HUES6 (cell line): ENCODE results near the gene LMBRD2.

Source experiments
- H3K27ac ChIP-seq: 2 replicates; pipeline ENCODE4 v1.7.0; 2013; ENCODE audit warnings: low read depth, mild to moderate bottlenecking, low read length, inconsistent platforms
- H3K27me3 ChIP-seq: 2 replicates; pipeline ENCODE4 v1.6.1; 2013; ENCODE audit warnings: low read length; ENCODE audit not compliant: control insufficient read depth, insufficient read depth
- H3K36me3 ChIP-seq: 2 replicates; pipeline ENCODE4 v1.6.1; 2013; ENCODE audit warnings: low read length; ENCODE audit not compliant: control insufficient read depth, insufficient read depth
- H3K4me1 ChIP-seq: 2 replicates; pipeline ENCODE4 v1.6.1; 2013; ENCODE audit warnings: low read length; ENCODE audit not compliant: control insufficient read depth, insufficient read depth
- H3K4me3 ChIP-seq: 2 replicates; pipeline ENCODE4 v1.5.1; 2013; ENCODE audit warnings: low read depth, low read length
- H3K9ac ChIP-seq: one replicate; pipeline ENCODE4 v1.6.1; 2013; ENCODE audit warnings: mild to moderate bottlenecking, low read length
- H3K9me3 ChIP-seq: 2 replicates; pipeline ENCODE4 v1.6.1; 2013; ENCODE audit warnings: low read depth, low read length; ENCODE audit not compliant: control insufficient read depth, insufficient read depth

LMBRD2 gene

GRCh38 chr5:36105819-36106218, 45.9 kb downstream of the LMBRD2 start:
- H3K27ac ChIP-seq = no peak overlapping the region
- H3K36me3 ChIP-seq = peaks cover 2% of the 10 kb centered on the region; the same call in 1 of the 2 replicates
- H3K27me3 ChIP-seq = no peaks in the 10 kb centered on the region
- H3K4me3 ChIP-seq = no peak overlapping the region
- H3K9ac ChIP-seq = no peak overlapping the region
- peaks cover 4% of the 10 kb centered on the region; the same call in 1 of the 2 replicates for H3K4me1 ChIP-seq
- H3K9me3 ChIP-seq = no peaks in the 10 kb centered on the region

- Histone ChIP-seq H3K4me3 (no peak overlapping the region), H3K36me3 (no peaks in the 10 kb centered on the region), H3K27me3 (no peaks in the 10 kb centered on the region), H3K27ac (no peak overlapping the region), H3K9me3 (no peaks in the 10 kb centered on the region), H3K9ac (no peak overlapping the region), H3K4me1 (peaks cover 4% of the 10 kb centered on the region; the same call in 1 of the 2 replicates)
These were observed 51.9 kb downstream of the LMBRD2 start for GRCh38 chr5:36099748-36100147.

- H3K27me3 ChIP-seq = no peaks in the 10 kb centered on the region
- no peaks in the 10 kb centered on the region for H3K36me3 ChIP-seq
- H3K9ac ChIP-seq = no peak overlapping the region
- H3K27ac ChIP-seq = no peak overlapping the region
- H3K4me3 ChIP-seq = no peak overlapping the region
- H3K4me1 ChIP-seq = no peaks in the 10 kb centered on the region; the same call in 1 of the 2 replicates
- H3K9me3 ChIP-seq = no peaks in the 10 kb centered on the region
These were observed 55.2 kb downstream of the LMBRD2 start for GRCh38 chr5:36096486-36096885.

GRCh38 chr5:36089989-36090388, 61.7 kb downstream of the LMBRD2 start:
- Histone ChIP-seq H3K27ac (no peak overlapping the region), H3K36me3 (no peaks in the 10 kb centered on the region), H3K27me3 (no peaks in the 10 kb centered on the region), H3K4me3 (no peak overlapping the region), H3K4me1 (peaks cover 7% of the 10 kb centered on the region; the same call in 1 of the 2 replicates), H3K9me3 (no peaks in the 10 kb centered on the region), H3K9ac (no peak overlapping the region)

GRCh38 chr5:36079200-36079781, 72.4 kb downstream of the LMBRD2 start:
- Histone ChIP-seq H3K27me3 (no peaks in the 10 kb centered on the region), H3K9me3 (no peaks in the 10 kb centered on the region), H3K4me1 (peaks cover 5% of the 10 kb centered on the region; the same call in 1 of the 2 replicates), H3K27ac (no peak overlapping the region), H3K4me3 (peak overlapping the region; percentile 38), H3K36me3 (no peaks in the 10 kb centered on the region), H3K9ac (peak overlapping the region; percentile 10)

- Histone ChIP-seq H3K9me3 (no peaks in the 10 kb centered on the region), H3K36me3 (no peaks in the 10 kb centered on the region), H3K4me3 (no peak overlapping the region), H3K4me1 (peaks cover 10% of the 10 kb centered on the region; the same call in 1 of the 2 replicates), H3K27me3 (no peaks in the 10 kb centered on the region), H3K9ac (no peak overlapping the region), H3K27ac (no peak overlapping the region)
These were observed 73.3 kb downstream of the LMBRD2 start for GRCh38 chr5:36078430-36078829.

GRCh38 chr5:36073595-36074216, 78.0 kb downstream of the LMBRD2 start:
- no peaks in the 10 kb centered on the region for H3K36me3 ChIP-seq
- H3K9ac ChIP-seq = no peak overlapping the region
- no peaks in the 10 kb centered on the region for H3K27me3 ChIP-seq
- peaks cover 5% of the 10 kb centered on the region; the same call in 1 of the 2 replicates for H3K4me1 ChIP-seq
- H3K9me3 ChIP-seq = no peaks in the 10 kb centered on the region
- no peak overlapping the region for H3K27ac ChIP-seq
- H3K4me3 ChIP-seq = no peak overlapping the region

- Histone ChIP-seq H3K4me3 (no peak overlapping the region), H3K9me3 (no peaks in the 10 kb centered on the region), H3K27ac (no peak overlapping the region)
These were observed 80.8 kb downstream of the LMBRD2 start for GRCh38 chr5:36070687-36071571.

GRCh38 chr5:36068751-36069281, 82.9 kb downstream of the LMBRD2 start:
- no peaks in the 10 kb centered on the region for H3K36me3 ChIP-seq
- H3K9me3 ChIP-seq = no peaks in the 10 kb centered on the region
- H3K27ac ChIP-seq = no peak overlapping the region
- no peak overlapping the region for H3K4me3 ChIP-seq
- H3K9ac ChIP-seq = no peak overlapping the region
- peaks cover 13% of the 10 kb centered on the region for H3K4me1 ChIP-seq
- peaks cover 11% of the 10 kb centered on the region for H3K27me3 ChIP-seq

More at GRCh38 chr5:36070687-36071571, 80.8 kb downstream of the LMBRD2 start:
- peaks cover under 1% of the 10 kb centered on the region for H3K27me3 ChIP-seq
- no peak overlapping the region for H3K9ac ChIP-seq
- peaks cover 12% of the 10 kb centered on the region for H3K4me1 ChIP-seq
- no peaks in the 10 kb centered on the region for H3K36me3 ChIP-seq

GRCh38 chr5:36066540-36067210, 85.0 kb downstream of the LMBRD2 start, which contains the start of gene UGT3A2:
TSS of gene UGT3A2 (minus strand) at chr5:36066882. CDS start at chr5:36066789, 93 bp downstream.
- peaks cover 11% of the 10 kb centered on the region for H3K27me3 ChIP-seq
- H3K4me1 ChIP-seq = peaks cover 12% of the 10 kb centered on the region
- H3K4me3 ChIP-seq = peak within 1 kb of the TSS; percentile 76
- H3K9ac ChIP-seq = peak within 1 kb of the TSS; percentile 63
- H3K9me3 ChIP-seq = no peaks in the 10 kb centered on the region
- H3K36me3 ChIP-seq = no peaks in the 10 kb centered on the region
- no peak within 1 kb of the TSS for H3K27ac ChIP-seq
